ENCODE results near the gene NLGN1. TPM values are rescaled to one million over a fixed set of nuclear protein-coding genes. Genes with fewer than 3 reads are reported as not detected.

The NLGN1 gene
- polyA plus RNA-seq, 1 donor from 2014 or later: 2.7 TPM

DNA sequence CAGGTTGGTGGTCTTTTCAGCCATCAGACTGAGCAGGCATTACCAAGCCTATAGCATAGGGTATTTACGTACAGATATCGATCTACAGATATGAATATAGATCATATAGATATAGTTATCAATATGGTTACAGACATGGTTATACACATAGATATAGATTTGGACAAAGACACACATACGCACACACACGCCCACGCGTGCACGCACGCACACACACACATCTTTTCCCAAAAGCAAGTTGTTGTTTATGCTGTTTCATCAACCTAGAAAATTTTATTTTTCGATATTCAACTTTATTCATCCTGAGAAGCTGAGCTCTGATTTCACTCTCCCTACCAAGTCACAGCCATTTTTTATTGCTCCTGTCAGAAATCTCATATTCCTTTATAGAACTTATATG lies 309.1 kb downstream of the NLGN1 start:
- no peaks in the 10 kb centered on the region for H3F3A ChIP-seq (ENCODE audit: insufficient read depth, low read length, poor library complexity, severe bottlenecking)
- no peak overlapping the region for H3K4me3 ChIP-seq (ENCODE audit: low read length)
- no peak overlapping the region for H3K9ac ChIP-seq (ENCODE audit: low read length)
- no peak overlapping the region for H3K4me2 ChIP-seq (ENCODE audit: low read length)
- H2AFZ ChIP-seq (ENCODE audit: low read depth, low read length): no peak overlapping the region
- TF ChIP-seq TAF1 (IDR thresholded peaks at IDR 0.05; ENCODE audit: low read depth) (no peak), MXI1 (conservative IDR thresholded peaks at IDR 0.05; ENCODE audit: poor library complexity, severe bottlenecking) (no peak), EP300 (conservative IDR thresholded peaks at IDR 0.05; ENCODE audit: poor library complexity, severe bottlenecking) (no peak), SMC3 (conservative IDR thresholded peaks at IDR 0.05; ENCODE audit: poor library complexity) (no peak), EZH2 (IDR thresholded peaks at IDR 0.05; ENCODE audit: borderline replicate concordance, insufficient read depth, low read length, poor library complexity, severe bottlenecking) (no peak), RAD21 (conservative IDR thresholded peaks at IDR 0.05) (no peak), POLR2AphosphoS5 (IDR thresholded peaks at IDR 0.05) (no peak)
- TF ChIP-seq, protein P1, sequence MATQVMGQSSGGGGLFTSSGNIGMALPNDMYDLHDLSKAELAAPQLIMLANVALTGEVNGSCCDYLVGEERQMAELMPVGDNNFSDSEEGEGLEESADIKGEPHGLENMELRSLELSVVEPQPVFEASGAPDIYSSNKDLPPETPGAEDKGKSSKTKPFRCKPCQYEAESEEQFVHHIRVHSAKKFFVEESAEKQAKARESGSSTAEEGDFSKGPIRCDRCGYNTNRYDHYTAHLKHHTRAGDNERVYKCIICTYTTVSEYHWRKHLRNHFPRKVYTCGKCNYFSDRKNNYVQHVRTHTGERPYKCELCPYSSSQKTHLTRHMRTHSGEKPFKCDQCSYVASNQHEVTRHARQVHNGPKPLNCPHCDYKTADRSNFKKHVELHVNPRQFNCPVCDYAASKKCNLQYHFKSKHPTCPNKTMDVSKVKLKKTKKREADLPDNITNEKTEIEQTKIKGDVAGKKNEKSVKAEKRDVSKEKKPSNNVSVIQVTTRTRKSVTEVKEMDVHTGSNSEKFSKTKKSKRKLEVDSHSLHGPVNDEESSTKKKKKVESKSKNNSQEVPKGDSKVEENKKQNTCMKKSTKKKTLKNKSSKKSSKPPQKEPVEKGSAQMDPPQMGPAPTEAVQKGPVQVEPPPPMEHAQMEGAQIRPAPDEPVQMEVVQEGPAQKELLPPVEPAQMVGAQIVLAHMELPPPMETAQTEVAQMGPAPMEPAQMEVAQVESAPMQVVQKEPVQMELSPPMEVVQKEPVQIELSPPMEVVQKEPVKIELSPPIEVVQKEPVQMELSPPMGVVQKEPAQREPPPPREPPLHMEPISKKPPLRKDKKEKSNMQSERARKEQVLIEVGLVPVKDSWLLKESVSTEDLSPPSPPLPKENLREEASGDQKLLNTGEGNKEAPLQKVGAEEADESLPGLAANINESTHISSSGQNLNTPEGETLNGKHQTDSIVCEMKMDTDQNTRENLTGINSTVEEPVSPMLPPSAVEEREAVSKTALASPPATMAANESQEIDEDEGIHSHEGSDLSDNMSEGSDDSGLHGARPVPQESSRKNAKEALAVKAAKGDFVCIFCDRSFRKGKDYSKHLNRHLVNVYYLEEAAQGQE (IDR thresholded peaks at IDR 0.05; ENCODE audit: borderline replicate concordance): no peak
- TF ChIP-seq, protein P2, sequence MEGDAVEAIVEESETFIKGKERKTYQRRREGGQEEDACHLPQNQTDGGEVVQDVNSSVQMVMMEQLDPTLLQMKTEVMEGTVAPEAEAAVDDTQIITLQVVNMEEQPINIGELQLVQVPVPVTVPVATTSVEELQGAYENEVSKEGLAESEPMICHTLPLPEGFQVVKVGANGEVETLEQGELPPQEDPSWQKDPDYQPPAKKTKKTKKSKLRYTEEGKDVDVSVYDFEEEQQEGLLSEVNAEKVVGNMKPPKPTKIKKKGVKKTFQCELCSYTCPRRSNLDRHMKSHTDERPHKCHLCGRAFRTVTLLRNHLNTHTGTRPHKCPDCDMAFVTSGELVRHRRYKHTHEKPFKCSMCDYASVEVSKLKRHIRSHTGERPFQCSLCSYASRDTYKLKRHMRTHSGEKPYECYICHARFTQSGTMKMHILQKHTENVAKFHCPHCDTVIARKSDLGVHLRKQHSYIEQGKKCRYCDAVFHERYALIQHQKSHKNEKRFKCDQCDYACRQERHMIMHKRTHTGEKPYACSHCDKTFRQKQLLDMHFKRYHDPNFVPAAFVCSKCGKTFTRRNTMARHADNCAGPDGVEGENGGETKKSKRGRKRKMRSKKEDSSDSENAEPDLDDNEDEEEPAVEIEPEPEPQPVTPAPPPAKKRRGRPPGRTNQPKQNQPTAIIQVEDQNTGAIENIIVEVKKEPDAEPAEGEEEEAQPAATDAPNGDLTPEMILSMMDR (IDR thresholded peaks at IDR 0.05; ENCODE audit: poor library complexity, severe bottlenecking): no peak
- no peaks in the 10 kb centered on the region for H3K36me3 ChIP-seq (ENCODE audit: insufficient read depth, low read length)
- H3K79me2 ChIP-seq (replicated peaks; ENCODE audit: insufficient read depth, low read length): no peaks in the 10 kb centered on the region
- H3K9me2 ChIP-seq (ENCODE audit: insufficient read depth, low read length): no peaks in the 10 kb centered on the region
- H3K27ac ChIP-seq (ENCODE audit: low read length): no peak overlapping the region
- H3K27me3 ChIP-seq (ENCODE audit: insufficient read depth, low read depth, low read length): no peaks in the 10 kb centered on the region
- H3K9me3 ChIP-seq (ENCODE audit: low read length): no peaks in the 10 kb centered on the region
- H4K20me1 ChIP-seq (ENCODE audit: insufficient read depth): no peaks in the 10 kb centered on the region

DNA sequence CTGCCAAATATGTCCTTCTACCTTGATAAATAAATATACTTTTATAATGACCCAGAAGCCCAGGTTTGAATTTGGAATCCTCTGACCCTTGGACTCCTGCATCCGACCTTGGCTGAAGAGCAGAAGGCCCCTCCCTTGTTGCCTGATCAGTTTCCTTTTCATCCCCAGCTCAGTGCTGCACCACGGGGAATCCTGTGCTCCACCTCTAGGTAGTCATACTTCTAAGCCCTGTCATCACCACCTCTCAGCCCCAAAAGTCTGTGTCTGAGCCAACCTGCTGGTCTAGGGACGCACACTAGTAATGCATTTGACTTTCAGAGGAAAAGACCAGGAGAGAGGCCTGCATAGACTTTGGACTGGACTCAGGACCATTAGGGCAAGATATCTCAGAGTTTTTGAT lies 310.6 kb downstream of the NLGN1 start:
- Histone ChIP-seq H3K9me2 (ENCODE audit: insufficient read depth, low read length) (no peaks in the 10 kb centered on the region), H2AFZ (ENCODE audit: low read depth, low read length) (no peak overlapping the region), H3K27me3 (ENCODE audit: insufficient read depth, low read depth, low read length) (no peaks in the 10 kb centered on the region), H3K9me3 (ENCODE audit: low read length) (no peaks in the 10 kb centered on the region), H3K9ac (ENCODE audit: low read length) (no peak overlapping the region), H3K4me2 (ENCODE audit: low read length) (no peak overlapping the region), H3K27ac (ENCODE audit: low read length) (no peak overlapping the region), H4K20me1 (ENCODE audit: insufficient read depth) (no peaks in the 10 kb centered on the region), H3F3A (ENCODE audit: insufficient read depth, low read length, poor library complexity, severe bottlenecking) (no peaks in the 10 kb centered on the region), H3K36me3 (ENCODE audit: insufficient read depth, low read length) (no peaks in the 10 kb centered on the region), H3K79me2 (replicated peaks; ENCODE audit: insufficient read depth, low read length) (no peaks in the 10 kb centered on the region), H3K4me3 (ENCODE audit: low read length) (no peak overlapping the region)
- TF ChIP-seq EZH2 (IDR thresholded peaks at IDR 0.05; ENCODE audit: borderline replicate concordance, insufficient read depth, low read length, poor library complexity, severe bottlenecking) (no peak), RAD21 (conservative IDR thresholded peaks at IDR 0.05) (no peak), POLR2AphosphoS5 (IDR thresholded peaks at IDR 0.05) (no peak), EP300 (conservative IDR thresholded peaks at IDR 0.05; ENCODE audit: poor library complexity, severe bottlenecking) (no peak), TAF1 (IDR thresholded peaks at IDR 0.05; ENCODE audit: low read depth) (no peak)
- TF ChIP-seq, protein P2 (IDR thresholded peaks at IDR 0.05; ENCODE audit: poor library complexity, severe bottlenecking): no peak

Measured in neural cell (in vitro differentiated cells).